Measurements from ENCODE around the gene ZIC5.

DNA sequence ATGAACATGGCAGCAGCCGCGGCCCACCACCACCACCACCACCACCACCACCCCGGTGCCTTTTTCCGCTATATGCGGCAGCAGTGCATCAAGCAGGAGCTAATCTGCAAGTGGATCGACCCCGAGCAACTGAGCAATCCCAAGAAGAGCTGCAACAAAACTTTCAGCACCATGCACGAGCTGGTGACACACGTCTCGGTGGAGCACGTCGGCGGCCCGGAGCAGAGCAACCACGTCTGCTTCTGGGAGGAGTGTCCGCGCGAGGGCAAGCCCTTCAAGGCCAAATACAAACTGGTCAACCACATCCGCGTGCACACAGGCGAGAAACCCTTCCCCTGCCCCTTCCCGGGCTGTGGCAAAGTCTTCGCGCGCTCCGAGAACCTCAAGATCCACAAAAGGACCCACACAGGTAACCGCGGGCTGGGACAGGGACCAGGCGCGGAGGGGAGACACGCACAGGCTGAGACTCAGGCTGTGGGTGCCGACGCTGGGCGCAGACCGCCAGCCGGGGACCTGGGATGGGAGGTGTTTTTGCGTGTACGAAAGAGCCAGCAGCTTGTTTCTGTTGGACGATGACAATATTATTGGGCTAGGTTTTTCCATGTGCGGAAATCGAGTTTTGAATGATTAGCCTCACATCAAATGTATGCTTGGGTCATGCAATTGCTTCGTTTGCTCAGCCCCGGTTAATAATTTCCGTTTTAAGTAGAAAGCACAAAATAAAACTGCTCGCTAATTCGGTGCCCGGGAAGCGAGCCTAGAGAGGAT is 11.3 kb upstream of the ZIC5 start:
- TF ChIP-seq, protein P1, sequence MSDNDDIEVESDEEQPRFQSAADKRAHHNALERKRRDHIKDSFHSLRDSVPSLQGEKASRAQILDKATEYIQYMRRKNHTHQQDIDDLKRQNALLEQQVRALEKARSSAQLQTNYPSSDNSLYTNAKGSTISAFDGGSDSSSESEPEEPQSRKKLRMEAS (IDR thresholded peaks at IDR 0.05), result no peak
- TF ChIP-seq CHD4 (IDR thresholded peaks at IDR 0.05; ENCODE audit: borderline replicate concordance), result no peak
- TF ChIP-seq, protein P2, sequence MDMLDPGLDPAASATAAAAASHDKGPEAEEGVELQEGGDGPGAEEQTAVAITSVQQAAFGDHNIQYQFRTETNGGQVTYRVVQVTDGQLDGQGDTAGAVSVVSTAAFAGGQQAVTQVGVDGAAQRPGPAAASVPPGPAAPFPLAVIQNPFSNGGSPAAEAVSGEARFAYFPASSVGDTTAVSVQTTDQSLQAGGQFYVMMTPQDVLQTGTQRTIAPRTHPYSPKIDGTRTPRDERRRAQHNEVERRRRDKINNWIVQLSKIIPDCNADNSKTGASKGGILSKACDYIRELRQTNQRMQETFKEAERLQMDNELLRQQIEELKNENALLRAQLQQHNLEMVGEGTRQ (IDR thresholded peaks at IDR 0.05), result no peak
- no peak for TF ChIP-seq EP300 (IDR thresholded peaks at IDR 0.05)
- TF ChIP-seq, protein P3, sequence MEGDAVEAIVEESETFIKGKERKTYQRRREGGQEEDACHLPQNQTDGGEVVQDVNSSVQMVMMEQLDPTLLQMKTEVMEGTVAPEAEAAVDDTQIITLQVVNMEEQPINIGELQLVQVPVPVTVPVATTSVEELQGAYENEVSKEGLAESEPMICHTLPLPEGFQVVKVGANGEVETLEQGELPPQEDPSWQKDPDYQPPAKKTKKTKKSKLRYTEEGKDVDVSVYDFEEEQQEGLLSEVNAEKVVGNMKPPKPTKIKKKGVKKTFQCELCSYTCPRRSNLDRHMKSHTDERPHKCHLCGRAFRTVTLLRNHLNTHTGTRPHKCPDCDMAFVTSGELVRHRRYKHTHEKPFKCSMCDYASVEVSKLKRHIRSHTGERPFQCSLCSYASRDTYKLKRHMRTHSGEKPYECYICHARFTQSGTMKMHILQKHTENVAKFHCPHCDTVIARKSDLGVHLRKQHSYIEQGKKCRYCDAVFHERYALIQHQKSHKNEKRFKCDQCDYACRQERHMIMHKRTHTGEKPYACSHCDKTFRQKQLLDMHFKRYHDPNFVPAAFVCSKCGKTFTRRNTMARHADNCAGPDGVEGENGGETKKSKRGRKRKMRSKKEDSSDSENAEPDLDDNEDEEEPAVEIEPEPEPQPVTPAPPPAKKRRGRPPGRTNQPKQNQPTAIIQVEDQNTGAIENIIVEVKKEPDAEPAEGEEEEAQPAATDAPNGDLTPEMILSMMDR (IDR thresholded peaks at IDR 0.05), result no peak
